MM.1S (cell line): ENCODE data around the gene ACBD7.

Experiments used
- DNase-seq: peaks from one replicate; pipeline ENCODE4 v3.0.0-alpha.2; 2015
- H2AFZ ChIP-seq: fragments of 300-600 bp; sonication (generic); 2 replicates; pipeline ENCODE4 v1.6.0; 2016; ENCODE audit warnings: antibody characterized with exemption, low read length
- H3F3A ChIP-seq: fragments of 300-600 bp; sonication (generic); 2 replicates; pipeline ENCODE4 v1.6.1; 2016; ENCODE audit warnings: mild to moderate bottlenecking, antibody characterized with exemption, low read length, moderate library complexity, mixed read lengths; ENCODE audit not compliant: insufficient read depth
- H3K27ac ChIP-seq: fragments of 300-600 bp; sonication (generic); 2 replicates; pipeline ENCODE4 v1.5.1; 2016; ENCODE audit warnings: mild to moderate bottlenecking, low read length
- H3K27me3 ChIP-seq: fragments of 300-600 bp; sonication (generic); replicated peaks from 2 replicates; pipeline ENCODE4 v1.6.0; 2016; ENCODE audit warnings: low read length; ENCODE audit not compliant: insufficient read depth
- H3K36me3 ChIP-seq: fragments of 300-600 bp; sonication (generic); replicated peaks from 2 replicates; pipeline ENCODE4 v1.6.1; 2016; ENCODE audit warnings: mild to moderate bottlenecking, low read length, mixed read lengths; ENCODE audit not compliant: insufficient read depth
- H3K4me1 ChIP-seq: fragments of 300-600 bp; sonication (generic); 2 replicates; pipeline ENCODE4 v1.6.1; 2016; ENCODE audit warnings: low read length, mixed read lengths
- H3K4me2 ChIP-seq: fragments of 300-600 bp; sonication (generic); 2 replicates; pipeline ENCODE4 v1.6.0; 2016; ENCODE audit warnings: low read depth, low read length
- H3K4me3 ChIP-seq: fragments of 300-600 bp; sonication (generic); 2 replicates; pipeline ENCODE4 v1.5.1; 2016; ENCODE audit warnings: low read length, mixed read lengths
- H3K79me2 ChIP-seq: fragments of 300-600 bp; sonication (generic); 2 replicates; pipeline ENCODE4 v1.6.1; 2016; ENCODE audit warnings: mixed run types, low read length, mixed read lengths
- H3K9ac ChIP-seq: fragments of 300-600 bp; sonication (generic); 2 replicates; pipeline ENCODE4 v1.6.1; 2016; ENCODE audit warnings: low read length, mixed read lengths
- H3K9me2 ChIP-seq: fragments of 300-600 bp; sonication (generic); replicated peaks from 2 replicates; pipeline ENCODE4 v1.6.1; 2016; ENCODE audit warnings: mild to moderate bottlenecking, low read length, mixed read lengths; ENCODE audit not compliant: insufficient read depth
- H3K9me3 ChIP-seq: fragments of 300-600 bp; sonication (generic); replicated peaks from 2 replicates; pipeline ENCODE4 v1.6.1; 2016; ENCODE audit warnings: mild to moderate bottlenecking, low read length, mixed read lengths; ENCODE audit not compliant: insufficient read depth
- H4K20me1 ChIP-seq: fragments of 300-600 bp; sonication (generic); 2 replicates; pipeline ENCODE4 v1.6.1; 2016; ENCODE audit warnings: mild to moderate bottlenecking, low read length, moderate library complexity, mixed read lengths; ENCODE audit not compliant: insufficient read depth
- CTCF ChIP-seq: fragments of 300-600 bp; sonication (generic); IDR thresholded peaks from 2 replicates; pipeline ENCODE4 v1.5.1; 2016; ENCODE audit warnings: antibody characterized with exemption, low read length, mixed read lengths
- EZH2 ChIP-seq: fragments of 300-600 bp; sonication (generic); optimal IDR thresholded peaks from 2 replicates; pipeline ENCODE3; 2017; ENCODE audit warnings: low read depth, mild to moderate bottlenecking, antibody characterized with exemption, low read length, mixed read lengths
- EZH2phosphoT487 ChIP-seq: fragments of 300-600 bp; sonication (generic); IDR thresholded peaks from 2 replicates; pipeline ENCODE4 v1.6.1; 2018; ENCODE audit warnings: antibody characterized with exemption, low read length

ACBD7 gene

DNA sequence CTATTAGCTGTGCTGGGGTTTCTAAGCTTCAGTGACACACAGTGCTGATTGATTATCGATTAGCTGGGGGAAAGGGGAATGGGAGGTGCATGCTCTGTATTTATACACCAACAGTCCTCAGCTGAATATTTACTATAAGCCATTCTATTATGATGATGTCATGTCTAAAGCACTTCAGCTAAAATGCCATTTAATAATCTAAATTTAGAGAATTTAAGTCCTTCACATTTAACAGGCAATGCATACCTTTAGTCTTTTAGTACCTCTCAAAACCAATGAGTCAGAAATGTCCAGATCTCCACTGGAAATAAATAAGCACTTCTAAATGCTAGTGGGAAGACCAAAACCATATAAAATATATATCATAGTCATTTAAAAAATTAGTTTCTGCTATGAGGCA lies 33.1 kb upstream of the ACBD7 start:
- 0 out of 2 replicates have a peak overlapping the region, but pooled peaks have one; percentile 33 for H3K4me3 ChIP-seq
- H2AFZ ChIP-seq = 0 out of 2 replicates have a peak overlapping the region, but pooled peaks have one; percentile 33
- H3K27ac ChIP-seq = peak overlapping the region; percentile 81; the same call in 1 of the 2 replicates
- H3K4me1 ChIP-seq = peaks cover 13% of the 10 kb centered on the region
- no peaks in the 10 kb centered on the region for H3K27me3 ChIP-seq
- TF ChIP-seq EZH2phosphoT487 (no peak), CTCF (no peak), EZH2 (no peak)
- H3K79me2 ChIP-seq = no peaks in the 10 kb centered on the region
- no peak for DNase-seq
- no peaks in the 10 kb centered on the region for H3K9me2 ChIP-seq
- H3K36me3 ChIP-seq = no peaks in the 10 kb centered on the region
- H3K9ac ChIP-seq = no peak overlapping the region
- H3F3A ChIP-seq = peaks cover 14% of the 10 kb centered on the region
- H3K9me3 ChIP-seq = no peaks in the 10 kb centered on the region
- H4K20me1 ChIP-seq = no peaks in the 10 kb centered on the region
- peak overlapping the region; percentile 62; the same call in 1 of the 2 replicates for H3K4me2 ChIP-seq

DNA sequence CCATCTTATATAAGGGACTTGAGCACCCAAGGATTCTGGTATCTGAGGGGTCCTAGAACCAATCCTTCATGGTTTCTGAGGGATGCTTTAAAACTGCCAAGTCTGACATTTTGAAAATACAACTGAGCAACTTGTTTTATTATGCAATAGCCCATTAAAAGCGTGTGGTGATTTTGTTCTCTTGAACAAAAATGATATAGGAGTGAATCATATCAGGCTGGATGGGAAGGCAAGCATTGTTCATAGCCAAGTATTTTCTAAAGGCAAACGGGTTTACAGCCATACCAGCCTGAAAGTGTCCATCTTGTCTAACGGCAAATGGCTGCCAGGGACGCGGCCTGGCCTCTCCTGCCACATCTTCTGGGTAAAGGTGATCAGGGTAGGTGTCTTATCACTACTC lies 31.9 kb upstream of the ACBD7 start:
- Histone ChIP-seq H3K27me3 (no peaks in the 10 kb centered on the region), H3K4me1 (peaks cover 13% of the 10 kb centered on the region), H3K4me3 (no peak overlapping the region), H3F3A (peaks cover 14% of the 10 kb centered on the region), H3K79me2 (no peaks in the 10 kb centered on the region), H3K27ac (no peak overlapping the region), H3K4me2 (no peak overlapping the region), H4K20me1 (no peaks in the 10 kb centered on the region), H2AFZ (no peak overlapping the region), H3K36me3 (no peaks in the 10 kb centered on the region), H3K9me3 (no peaks in the 10 kb centered on the region), H3K9ac (no peak overlapping the region), H3K9me2 (no peaks in the 10 kb centered on the region)
- DNase-seq = no peak
- TF ChIP-seq EZH2phosphoT487 = no peak
- TF ChIP-seq EZH2 = no peak
- TF ChIP-seq CTCF = no peak

DNA sequence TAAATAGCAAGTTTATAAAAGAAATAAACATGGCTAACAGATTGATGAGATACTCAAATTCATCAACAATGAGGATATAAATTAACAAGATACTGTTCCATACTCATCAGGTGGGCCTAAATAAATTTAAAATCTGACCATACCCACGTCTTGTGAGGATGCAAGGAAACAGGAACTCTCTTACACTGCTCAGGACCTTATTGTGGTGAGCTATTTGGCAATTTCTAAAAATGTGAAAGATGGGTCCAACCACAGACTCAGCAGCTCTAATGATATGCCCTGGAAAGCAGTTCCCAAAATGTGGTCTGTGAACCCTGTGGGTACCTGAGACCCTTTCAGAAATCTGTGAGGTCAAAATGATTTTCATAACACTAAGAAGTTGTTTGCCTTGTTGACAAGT lies 30.0 kb upstream of the ACBD7 start:
- H3K4me2 ChIP-seq = no peak overlapping the region
- H3K27ac ChIP-seq = no peak overlapping the region

More for the DNA sequence above, 30.0 kb upstream of the ACBD7 start:
- no peak overlapping the region for H3K4me3 ChIP-seq
- peaks cover 14% of the 10 kb centered on the region for H3F3A ChIP-seq
- no peaks in the 10 kb centered on the region for H3K79me2 ChIP-seq
- DNase-seq = no peak
- no peaks in the 10 kb centered on the region for H4K20me1 ChIP-seq
- H3K4me1 ChIP-seq = peaks cover 13% of the 10 kb centered on the region
- no peaks in the 10 kb centered on the region for H3K27me3 ChIP-seq
- no peak overlapping the region for H2AFZ ChIP-seq
- H3K36me3 ChIP-seq = no peaks in the 10 kb centered on the region
- no peaks in the 10 kb centered on the region for H3K9me3 ChIP-seq
- H3K9ac ChIP-seq = no peak overlapping the region
- TF ChIP-seq EZH2 (no peak), CTCF (no peak), EZH2phosphoT487 (no peak)
- no peaks in the 10 kb centered on the region for H3K9me2 ChIP-seq
